ENCODE measurements around the gene KHDC1L.

KHDC1L gene

DNA sequence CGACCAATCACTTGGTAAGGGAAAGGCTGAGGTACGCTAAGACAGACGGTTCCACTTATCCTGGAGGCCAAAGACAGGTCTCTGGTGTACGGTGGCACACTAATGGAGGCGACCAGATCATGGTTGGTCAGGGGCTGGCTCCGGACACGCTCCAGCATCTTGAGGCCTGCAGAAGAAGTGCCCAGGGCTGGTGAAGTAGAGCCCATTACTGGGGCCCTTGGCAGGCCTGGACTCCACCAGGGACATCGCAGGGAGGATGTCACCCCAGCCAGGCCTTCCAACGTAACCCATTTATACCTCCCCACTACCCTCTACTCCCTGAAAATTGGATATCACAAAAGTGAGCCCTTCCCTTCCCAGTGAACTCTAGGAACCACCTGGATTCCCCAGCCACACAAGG is 16.2 kb downstream of the KHDC1L start:
- H3K9ac ChIP-seq (ENCODE audit: low read length), result no peak overlapping the region
- no peak for DNase-seq
- no peak overlapping the region for H2BK5ac ChIP-seq (ENCODE audit: low read depth, low read length, poor library complexity, severe bottlenecking)
- H3K4me3 ChIP-seq (ENCODE audit: insufficient read depth in 1 of 2, low read depth in 1 of 2, low read length in 2 of 2), result no peak overlapping the region
- H3K4ac ChIP-seq (ENCODE audit: low read depth in 1 of 2, low read length in 2 of 2), result no peak overlapping the region
- H2BK12ac ChIP-seq (ENCODE audit: low read length in 2 of 2), result no peak overlapping the region
- H4K91ac ChIP-seq (ENCODE audit: low read length), result no peak overlapping the region
- H3K14ac ChIP-seq (ENCODE audit: low read length in 2 of 2), result no peak overlapping the region
- no peak overlapping the region for H2BK15ac ChIP-seq (ENCODE audit: low read depth, poor library complexity, severe bottlenecking)
- WGBS, result 94% methylated on average over 9 of the region's 9 CpGs
- no peaks in the 10 kb centered on the region for H3K9me3 ChIP-seq (ENCODE audit: control insufficient read depth, low read length)
- H2AK5ac ChIP-seq (ENCODE audit: low read length, severe bottlenecking), result no peak overlapping the region
- no peaks in the 10 kb centered on the region for H3K27me3 ChIP-seq (ENCODE audit: control insufficient read depth in 1 of 2, insufficient read depth in 1 of 2, low read length in 2 of 2)
- H2AFZ ChIP-seq (ENCODE audit: low read depth, low read length), result no peak overlapping the region
- H3K4me1 ChIP-seq (ENCODE audit: control insufficient read depth, insufficient read depth, low read depth, low read length), result no peaks in the 10 kb centered on the region
- H3K23ac ChIP-seq (ENCODE audit: low read length in 2 of 2), result no peak overlapping the region
- H3K36me3 ChIP-seq (ENCODE audit: control insufficient read depth in 1 of 2, insufficient read depth in 2 of 2, low read depth in 1 of 2, low read length in 2 of 2), result no peaks in the 10 kb centered on the region
- H3K4me2 ChIP-seq (ENCODE audit: low read length, poor library complexity, severe bottlenecking), result no peak overlapping the region
- H3K27ac ChIP-seq (ENCODE audit: low read length, poor library complexity, severe bottlenecking), result no peak overlapping the region
- no peak overlapping the region for H4K8ac ChIP-seq (ENCODE audit: low read length)
- no peak overlapping the region for H3K18ac ChIP-seq (ENCODE audit: low read depth in 1 of 2, low read length in 2 of 2)
- H2BK120ac ChIP-seq (ENCODE audit: low read depth, low read length), result no peak overlapping the region
- no peaks in the 10 kb centered on the region for H3K79me1 ChIP-seq (replicated peaks; ENCODE audit: low read length, poor library complexity, severe bottlenecking)

DNA sequence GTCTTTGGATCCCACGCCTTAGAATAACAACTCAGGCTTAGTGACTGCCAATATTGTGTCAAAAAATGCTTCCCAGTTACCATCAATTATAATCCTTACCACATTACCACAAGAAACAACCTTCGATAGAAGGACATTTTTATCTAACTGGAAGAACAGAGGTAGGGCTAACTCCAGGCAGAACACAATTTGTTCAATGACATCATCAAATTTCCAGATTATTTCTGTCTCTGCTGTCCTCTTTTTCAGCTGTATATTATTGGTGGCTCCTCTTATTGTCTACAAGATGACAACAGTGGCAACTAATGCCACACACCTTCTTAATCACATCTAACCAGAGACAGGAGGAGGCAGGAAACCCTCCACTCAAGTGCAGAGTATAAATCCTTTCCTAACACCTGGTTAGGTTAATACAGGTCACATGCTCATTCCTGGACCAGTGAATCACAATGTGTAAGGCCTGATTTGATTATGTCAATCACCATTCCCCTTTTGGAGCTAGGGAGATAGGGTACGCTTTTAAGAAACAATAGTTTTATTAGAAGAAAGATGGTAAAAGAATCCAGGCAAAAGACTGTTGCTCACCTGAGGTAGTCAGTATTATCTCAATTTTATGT is 18.0 kb downstream of the KHDC1L start:
- H3K79me1 ChIP-seq (replicated peaks; ENCODE audit: low read length, poor library complexity, severe bottlenecking), result no peaks in the 10 kb centered on the region
- H3K27ac ChIP-seq (ENCODE audit: low read length, poor library complexity, severe bottlenecking), result no peak overlapping the region
- H3K4me2 ChIP-seq (ENCODE audit: low read length, poor library complexity, severe bottlenecking), result no peak overlapping the region
- no peak overlapping the region for H2BK15ac ChIP-seq (ENCODE audit: low read depth, poor library complexity, severe bottlenecking)
- WGBS, result 87% methylated on average over 3 of the region's 3 CpGs
- no peak overlapping the region for H3K18ac ChIP-seq (ENCODE audit: low read depth in 1 of 2, low read length in 2 of 2)
- no peak for DNase-seq
- no peak overlapping the region for H2BK120ac ChIP-seq (ENCODE audit: low read depth, low read length)
- H4K8ac ChIP-seq (ENCODE audit: low read length), result no peak overlapping the region
- no peak overlapping the region for H3K4ac ChIP-seq (ENCODE audit: low read depth in 1 of 2, low read length in 2 of 2)
- H2AK5ac ChIP-seq (ENCODE audit: low read length, severe bottlenecking), result no peak overlapping the region
- no peak overlapping the region for H3K4me3 ChIP-seq (ENCODE audit: insufficient read depth in 1 of 2, low read depth in 1 of 2, low read length in 2 of 2)
- no peak overlapping the region for H2AFZ ChIP-seq (ENCODE audit: low read depth, low read length)
- H3K27me3 ChIP-seq (ENCODE audit: control insufficient read depth in 1 of 2, insufficient read depth in 1 of 2, low read length in 2 of 2), result no peaks in the 10 kb centered on the region
- no peak overlapping the region for H2BK5ac ChIP-seq (ENCODE audit: low read depth, low read length, poor library complexity, severe bottlenecking)
- no peak overlapping the region for H3K23ac ChIP-seq (ENCODE audit: low read length in 2 of 2)
- no peaks in the 10 kb centered on the region for H3K9me3 ChIP-seq (ENCODE audit: control insufficient read depth, low read length)
- no peaks in the 10 kb centered on the region for H3K36me3 ChIP-seq (ENCODE audit: control insufficient read depth in 1 of 2, insufficient read depth in 2 of 2, low read depth in 1 of 2, low read length in 2 of 2)
- H3K4me1 ChIP-seq (ENCODE audit: control insufficient read depth, insufficient read depth, low read depth, low read length), result no peaks in the 10 kb centered on the region
- no peak overlapping the region for H2BK12ac ChIP-seq (ENCODE audit: low read length in 2 of 2)
- H4K91ac ChIP-seq (ENCODE audit: low read length), result no peak overlapping the region
- H3K9ac ChIP-seq (ENCODE audit: low read length), result no peak overlapping the region
- H3K14ac ChIP-seq (ENCODE audit: low read length in 2 of 2), result no peak overlapping the region

DNA sequence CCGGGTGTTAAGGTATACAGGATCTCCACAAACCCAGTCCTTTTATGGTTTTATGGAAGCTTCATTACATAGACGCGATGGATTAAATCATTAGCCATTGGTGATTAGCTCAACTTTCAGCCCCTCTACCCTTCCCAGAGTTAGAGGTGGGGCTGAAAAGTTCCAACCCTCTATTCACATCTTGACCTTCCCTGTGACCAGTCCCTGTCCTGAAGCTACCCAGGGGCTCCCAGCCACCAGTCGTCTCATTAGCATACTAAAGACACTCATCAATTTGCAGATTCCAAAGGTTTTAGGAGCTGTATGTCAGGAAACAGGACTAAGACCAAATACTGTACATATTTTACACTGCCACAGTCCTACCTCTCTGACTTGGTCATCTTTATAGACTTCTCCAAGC is 21.0 kb downstream of the KHDC1L start:
- Histone ChIP-seq H3K9ac (ENCODE audit: low read length) (no peak overlapping the region), H2BK15ac (ENCODE audit: low read depth, poor library complexity, severe bottlenecking) (no peak overlapping the region), H3K18ac (ENCODE audit: low read depth in 1 of 2, low read length in 2 of 2) (no peak overlapping the region), H3K4me3 (ENCODE audit: insufficient read depth in 1 of 2, low read depth in 1 of 2, low read length in 2 of 2) (no peak overlapping the region), H3K27ac (ENCODE audit: low read length, poor library complexity, severe bottlenecking) (no peak overlapping the region), H3K36me3 (ENCODE audit: control insufficient read depth in 1 of 2, insufficient read depth in 2 of 2, low read depth in 1 of 2, low read length in 2 of 2) (no peaks in the 10 kb centered on the region), H3K9me3 (ENCODE audit: control insufficient read depth, low read length) (no peaks in the 10 kb centered on the region), H3K14ac (ENCODE audit: low read length in 2 of 2) (no peak overlapping the region), H2AFZ (ENCODE audit: low read depth, low read length) (no peak overlapping the region), H4K8ac (ENCODE audit: low read length) (no peak overlapping the region), H2AK5ac (ENCODE audit: low read length, severe bottlenecking) (no peak overlapping the region), H2BK120ac (ENCODE audit: low read depth, low read length) (no peak overlapping the region), H3K79me1 (replicated peaks; ENCODE audit: low read length, poor library complexity, severe bottlenecking) (no peaks in the 10 kb centered on the region), H3K4ac (ENCODE audit: low read depth in 1 of 2, low read length in 2 of 2) (no peak overlapping the region), H3K23ac (ENCODE audit: low read length in 2 of 2) (no peak overlapping the region), H3K27me3 (ENCODE audit: control insufficient read depth in 1 of 2, insufficient read depth in 1 of 2, low read length in 2 of 2) (no peaks in the 10 kb centered on the region), H2BK12ac (ENCODE audit: low read length in 2 of 2) (no peak overlapping the region), H4K91ac (ENCODE audit: low read length) (no peak overlapping the region), H3K4me1 (ENCODE audit: control insufficient read depth, insufficient read depth, low read depth, low read length) (peaks cover 2% of the 10 kb centered on the region), H3K4me2 (ENCODE audit: low read length, poor library complexity, severe bottlenecking) (no peak overlapping the region), H2BK5ac (ENCODE audit: low read depth, low read length, poor library complexity, severe bottlenecking) (no peak overlapping the region)
- DNase-seq, result no peak
- 83% methylated on average over 4 of the region's 4 CpGs for WGBS

DNA sequence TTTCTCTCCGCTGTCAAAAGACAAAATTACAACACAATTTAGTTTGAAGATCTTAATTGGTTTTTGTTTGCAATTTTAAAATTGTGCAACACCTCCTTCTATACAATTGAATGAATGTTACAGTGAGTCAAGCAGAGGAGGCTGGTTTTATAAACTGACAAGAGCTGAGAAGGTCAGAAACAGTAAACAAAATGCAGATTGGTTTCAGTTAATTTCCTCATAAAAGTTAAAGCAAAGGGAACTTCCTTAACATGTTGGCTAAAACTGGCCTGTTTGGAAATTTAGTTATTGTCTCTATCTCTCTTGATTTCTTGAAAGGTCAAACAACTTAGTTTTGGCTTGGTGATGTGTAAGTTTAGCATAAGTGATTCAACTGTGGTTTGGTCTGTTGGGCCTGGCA is 22.2 kb downstream of the KHDC1L start:
- Histone ChIP-seq H3K27me3 (ENCODE audit: control insufficient read depth in 1 of 2, insufficient read depth in 1 of 2, low read length in 2 of 2) (no peaks in the 10 kb centered on the region), H3K23ac (ENCODE audit: low read length in 2 of 2) (no peak overlapping the region), H2BK15ac (ENCODE audit: low read depth, poor library complexity, severe bottlenecking) (no peak overlapping the region), H3K27ac (ENCODE audit: low read length, poor library complexity, severe bottlenecking) (no peak overlapping the region), H2AFZ (ENCODE audit: low read depth, low read length) (no peak overlapping the region), H3K18ac (ENCODE audit: low read depth in 1 of 2, low read length in 2 of 2) (no peak overlapping the region), H3K14ac (ENCODE audit: low read length in 2 of 2) (no peak overlapping the region), H2BK5ac (ENCODE audit: low read depth, low read length, poor library complexity, severe bottlenecking) (no peak overlapping the region), H2BK12ac (ENCODE audit: low read length in 2 of 2) (no peak overlapping the region), H3K4me1 (ENCODE audit: control insufficient read depth, insufficient read depth, low read depth, low read length) (peaks cover 2% of the 10 kb centered on the region), H3K9me3 (ENCODE audit: control insufficient read depth, low read length) (no peaks in the 10 kb centered on the region), H3K79me1 (replicated peaks; ENCODE audit: low read length, poor library complexity, severe bottlenecking) (no peaks in the 10 kb centered on the region), H3K4me2 (ENCODE audit: low read length, poor library complexity, severe bottlenecking) (no peak overlapping the region), H2BK120ac (ENCODE audit: low read depth, low read length) (no peak overlapping the region), H2AK5ac (ENCODE audit: low read length, severe bottlenecking) (no peak overlapping the region), H3K4ac (ENCODE audit: low read depth in 1 of 2, low read length in 2 of 2) (no peak overlapping the region), H3K4me3 (ENCODE audit: insufficient read depth in 1 of 2, low read depth in 1 of 2, low read length in 2 of 2) (no peak overlapping the region), H4K91ac (ENCODE audit: low read length) (no peak overlapping the region), H3K9ac (ENCODE audit: low read length) (no peak overlapping the region), H4K8ac (ENCODE audit: low read length) (no peak overlapping the region), H3K36me3 (ENCODE audit: control insufficient read depth in 1 of 2, insufficient read depth in 2 of 2, low read depth in 1 of 2, low read length in 2 of 2) (no peaks in the 10 kb centered on the region)
- peak; percentile 51 for DNase-seq
- WGBS, result no CpG with 5 or more reads among the region's 1 CpG

All from mesenchymal stem cell (in vitro differentiated cells and primary cell).